ENCODE measurements around the gene AP1AR.

- no peak for TF ChIP-seq POLR2A (IDR thresholded peaks at IDR 0.05; ENCODE audit: low read length)
- TF ChIP-seq GATA1 (IDR thresholded peaks at IDR 0.05; ENCODE audit: low read depth, low read length): no peak
Observed at GRCh38 chr4:112266823-112267222, 35.2 kb downstream of the AP1AR start.

All from erythroblast (primary cell).